ENCODE results near the gene CD27.

Gene CD27

GRCh38 chr12:6500466-6500865, 55.7 kb downstream of the CD27 start:
- POLR2A ChIA-PET, result interaction anchor here (0.6 to 1.5 kb wide), 5 partner anchors 30 to 164 kb away, joined by 3 to 6 read pairs (median 3); partner anchors contain the start of genes GAPDH and VAMP1

More at GRCh38 chr12:6500466-6500865, 55.7 kb downstream of the CD27 start:
- Histone ChIP-seq H3K36me3 (ENCODE audit: control insufficient read depth in 2 of 2, insufficient read depth in 1 of 2, low read length in 2 of 2) (peaks cover 72 to 85% of the 10 kb centered on the region in 2 experiments), H3K9me3 (ENCODE audit: control insufficient read depth, insufficient read depth, low read depth, low read length) (no peaks in the 10 kb centered on the region), H3K27ac (ENCODE audit: extremely low read depth, low read depth, low read length) (no peak overlapping the region), H3K4me3 (ENCODE audit: low read depth, low read length) (no peak overlapping the region), H3K4me1 (ENCODE audit: control insufficient read depth, insufficient read depth, low read length) (no peaks in the 10 kb centered on the region)
- TF ChIP-seq YY1 (tag by site-specific recombination; IDR thresholded peaks at IDR 0.05) (no peak), ZNF175 (tag by site-specific recombination; IDR thresholded peaks at IDR 0.05) (no peak), ZBTB21 (tag by site-specific recombination; IDR thresholded peaks at IDR 0.05) (no peak), ZNF16 (tag by site-specific recombination; IDR thresholded peaks at IDR 0.05; ENCODE audit: low read depth) (no peak), ZNF423 (tag by site-specific recombination; IDR thresholded peaks at IDR 0.05) (no peak), ZNF692 (tag by site-specific recombination; IDR thresholded peaks at IDR 0.05) (no peak), ZNF37A (tag by site-specific recombination; IDR thresholded peaks at IDR 0.05) (no peak), GLIS2 (tag by site-specific recombination; IDR thresholded peaks at IDR 0.05) (no peak), ZNF558 (tag by site-specific recombination; IDR thresholded peaks at IDR 0.05) (no peak), ZNF223 (tag by site-specific recombination; IDR thresholded peaks at IDR 0.05) (no peak), ZSCAN16 (tag by site-specific recombination; IDR thresholded peaks at IDR 0.05) (no peak), YY2 (tag by site-specific recombination; IDR thresholded peaks at IDR 0.05) (no peak), ZNF521 (tag by site-specific recombination; IDR thresholded peaks at IDR 0.05) (no peak), ZNF24 (tag by site-specific recombination; IDR thresholded peaks at IDR 0.05) (no peak), ZNF202 (tag by site-specific recombination; IDR thresholded peaks at IDR 0.05; ENCODE audit: borderline replicate concordance) (no peak), TSHZ1 (tag by site-specific recombination; IDR thresholded peaks at IDR 0.05; ENCODE audit: borderline replicate concordance) (no peak), HOXD13 (CRISPR knock-in tag; IDR thresholded peaks at IDR 0.05; ENCODE audit: borderline replicate concordance) (no peak)
- TF ChIP-seq, protein P1, sequence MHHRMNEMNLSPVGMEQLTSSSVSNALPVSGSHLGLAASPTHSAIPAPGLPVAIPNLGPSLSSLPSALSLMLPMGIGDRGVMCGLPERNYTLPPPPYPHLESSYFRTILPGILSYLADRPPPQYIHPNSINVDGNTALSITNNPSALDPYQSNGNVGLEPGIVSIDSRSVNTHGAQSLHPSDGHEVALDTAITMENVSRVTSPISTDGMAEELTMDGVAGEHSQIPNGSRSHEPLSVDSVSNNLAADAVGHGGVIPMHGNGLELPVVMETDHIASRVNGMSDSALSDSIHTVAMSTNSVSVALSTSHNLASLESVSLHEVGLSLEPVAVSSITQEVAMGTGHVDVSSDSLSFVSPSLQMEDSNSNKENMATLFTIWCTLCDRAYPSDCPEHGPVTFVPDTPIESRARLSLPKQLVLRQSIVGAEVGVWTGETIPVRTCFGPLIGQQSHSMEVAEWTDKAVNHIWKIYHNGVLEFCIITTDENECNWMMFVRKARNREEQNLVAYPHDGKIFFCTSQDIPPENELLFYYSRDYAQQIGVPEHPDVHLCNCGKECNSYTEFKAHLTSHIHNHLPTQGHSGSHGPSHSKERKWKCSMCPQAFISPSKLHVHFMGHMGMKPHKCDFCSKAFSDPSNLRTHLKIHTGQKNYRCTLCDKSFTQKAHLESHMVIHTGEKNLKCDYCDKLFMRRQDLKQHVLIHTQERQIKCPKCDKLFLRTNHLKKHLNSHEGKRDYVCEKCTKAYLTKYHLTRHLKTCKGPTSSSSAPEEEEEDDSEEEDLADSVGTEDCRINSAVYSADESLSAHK (tag by site-specific recombination; IDR thresholded peaks at IDR 0.05), result no peak
- TF ChIP-seq, protein P2, sequence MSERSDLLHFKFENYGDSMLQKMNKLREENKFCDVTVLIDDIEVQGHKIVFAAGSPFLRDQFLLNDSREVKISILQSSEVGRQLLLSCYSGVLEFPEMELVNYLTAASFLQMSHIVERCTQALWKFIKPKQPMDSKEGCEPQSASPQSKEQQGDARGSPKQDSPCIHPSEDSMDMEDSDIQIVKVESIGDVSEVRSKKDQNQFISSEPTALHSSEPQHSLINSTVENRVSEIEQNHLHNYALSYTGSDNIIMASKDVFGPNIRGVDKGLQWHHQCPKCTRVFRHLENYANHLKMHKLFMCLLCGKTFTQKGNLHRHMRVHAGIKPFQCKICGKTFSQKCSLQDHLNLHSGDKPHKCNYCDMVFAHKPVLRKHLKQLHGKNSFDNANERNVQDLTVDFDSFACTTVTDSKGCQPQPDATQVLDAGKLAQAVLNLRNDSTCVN (tag by site-specific recombination; optimal IDR thresholded peaks at IDR 0.05), result no peak
- TF ChIP-seq, protein P3, sequence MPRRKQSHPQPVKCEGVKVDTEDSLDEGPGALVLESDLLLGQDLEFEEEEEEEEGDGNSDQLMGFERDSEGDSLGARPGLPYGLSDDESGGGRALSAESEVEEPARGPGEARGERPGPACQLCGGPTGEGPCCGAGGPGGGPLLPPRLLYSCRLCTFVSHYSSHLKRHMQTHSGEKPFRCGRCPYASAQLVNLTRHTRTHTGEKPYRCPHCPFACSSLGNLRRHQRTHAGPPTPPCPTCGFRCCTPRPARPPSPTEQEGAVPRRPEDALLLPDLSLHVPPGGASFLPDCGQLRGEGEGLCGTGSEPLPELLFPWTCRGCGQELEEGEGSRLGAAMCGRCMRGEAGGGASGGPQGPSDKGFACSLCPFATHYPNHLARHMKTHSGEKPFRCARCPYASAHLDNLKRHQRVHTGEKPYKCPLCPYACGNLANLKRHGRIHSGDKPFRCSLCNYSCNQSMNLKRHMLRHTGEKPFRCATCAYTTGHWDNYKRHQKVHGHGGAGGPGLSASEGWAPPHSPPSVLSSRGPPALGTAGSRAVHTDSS (tag by site-specific recombination; IDR thresholded peaks at IDR 0.05), result no peak
- CTCF ChIA-PET, result interaction anchor here (0.7 to 1.1 kb wide), 3 partner anchors 8 to 38 kb away, joined by 3 to 4 read pairs (median 3); no protein-coding TSS in a partner anchor
